ENCODE measurements around the gene PKNOX1.
"Not testable (repeated sequence)": the region's sequence is repeated elsewhere in the genome, so short reads cannot be mapped to it uniquely, and the experiment has no call there.

PKNOX1 gene

GRCh38 chr21:43065991-43066390, 91.6 kb downstream of the PKNOX1 start:
- DNase-seq (ENCODE audit: low read depth); H3K4me3 ChIP-seq (ENCODE audit: low read depth, low read length): not testable (repeated sequence)

- H3K4me3 ChIP-seq (ENCODE audit: low read depth, low read length); DNase-seq (ENCODE audit: low read depth): not testable (repeated sequence)
These were observed 92.3 kb downstream of the PKNOX1 start for GRCh38 chr21:43066690-43067089.

- not testable (repeated sequence) for DNase-seq (ENCODE audit: low read depth); H3K4me3 ChIP-seq (ENCODE audit: low read depth, low read length)
These were observed 93.7 kb downstream of the PKNOX1 start for GRCh38 chr21:43068065-43068464.

GRCh38 chr21:43069682-43070081, 95.3 kb downstream of the PKNOX1 start:
- DNase-seq (ENCODE audit: low read depth): not testable (repeated sequence)

GRCh38 chr21:43072742-43073141, 98.4 kb downstream of the PKNOX1 start:
- not testable (repeated sequence) for DNase-seq (ENCODE audit: low read depth); H3K4me3 ChIP-seq (ENCODE audit: low read depth, low read length)

More at GRCh38 chr21:43069682-43070081, 95.3 kb downstream of the PKNOX1 start:
- H3K4me3 ChIP-seq (ENCODE audit: low read depth, low read length): not testable (repeated sequence)

- DNase-seq (ENCODE audit: low read depth); H3K4me3 ChIP-seq (ENCODE audit: low read depth, low read length): not testable (repeated sequence)
These were observed 100.2 kb downstream of the PKNOX1 start for GRCh38 chr21:43074401-43075169.

GRCh38 chr21:43075170-43076022, 101.0 kb downstream of the PKNOX1 start, which contains the start of gene CBS:
Gene CBS (minus strand): TSS chr21:43075835. CDS start chr21:43072193, 3,642 bp downstream.
- not testable (repeated sequence) for H3K4me3 ChIP-seq (ENCODE audit: low read depth, low read length); DNase-seq (ENCODE audit: low read depth)

GRCh38 chr21:43076023-43076637, 101.8 kb downstream of the PKNOX1 start:
- not testable (repeated sequence) for DNase-seq (ENCODE audit: low read depth); H3K4me3 ChIP-seq (ENCODE audit: low read depth, low read length)

GRCh38 chr21:43076643-43077042, 102.3 kb downstream of the PKNOX1 start:
- H3K4me3 ChIP-seq (ENCODE audit: low read depth, low read length); DNase-seq (ENCODE audit: low read depth): not testable (repeated sequence)

GRCh38 chr21:43082587-43083300, 108.4 kb downstream of the PKNOX1 start:
- not testable (repeated sequence) for DNase-seq (ENCODE audit: low read depth); H3K4me3 ChIP-seq (ENCODE audit: low read depth, low read length)

Data from NB4 (cell line).